ENCODE data around the gene SIGLEC12. TPM values are rescaled to one million over a fixed set of nuclear protein-coding genes. Genes with fewer than 3 reads are reported as not detected.

Gene SIGLEC12
- total RNA-seq, 4 donors from 2014 or later: 0.11 TPM; not detected in 3

DNA sequence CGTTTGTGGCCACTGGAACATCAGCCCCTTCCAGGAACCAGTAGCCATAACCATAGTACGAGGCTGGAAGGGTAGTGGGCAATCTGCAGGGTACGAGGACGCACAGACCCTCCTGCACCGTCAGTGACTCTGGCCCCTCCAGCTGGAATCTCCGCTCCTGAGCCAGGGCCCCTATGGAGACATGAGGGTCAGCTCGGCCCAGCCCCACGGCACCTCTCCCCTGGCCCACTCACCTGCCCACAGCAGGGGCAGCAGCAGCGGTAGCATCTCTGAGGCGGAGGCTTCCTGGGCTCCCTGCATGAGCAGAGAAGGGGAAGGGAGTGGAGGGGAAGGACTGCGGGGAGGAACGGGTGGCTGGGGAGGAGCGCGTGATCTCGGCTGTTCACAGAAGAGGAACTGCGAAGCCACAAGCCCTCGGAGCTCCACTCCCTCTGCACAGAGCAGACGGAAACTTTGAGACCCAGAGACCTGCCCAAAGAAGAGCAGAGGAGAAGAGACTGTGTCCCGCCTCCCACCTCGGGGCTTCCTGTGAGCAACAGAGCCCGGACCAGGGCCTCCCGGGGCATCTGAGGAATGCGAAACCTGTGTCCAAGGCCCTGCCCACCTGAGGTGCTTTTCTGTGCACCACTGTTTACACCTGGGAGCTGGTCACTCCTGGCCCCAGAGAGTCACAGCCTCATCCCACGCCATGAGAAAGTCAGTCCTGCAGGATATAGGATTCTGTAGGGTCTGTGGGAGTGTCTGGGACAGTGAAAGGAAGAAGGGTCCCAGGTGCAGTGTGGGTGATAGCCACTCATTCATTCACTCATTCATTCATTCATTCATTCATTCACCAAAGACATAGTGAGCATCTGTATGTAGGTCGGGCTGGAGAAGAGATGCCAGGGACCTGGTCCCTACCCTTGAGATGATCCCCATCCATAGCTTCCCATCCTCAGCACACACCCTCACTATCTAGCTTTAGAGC lies 30.0 kb upstream of the SIGLEC12 start, which contains the start of gene SIGLEC6:
Gene SIGLEC6, minus strand, starts transcription at position 322 of the 967 bp plus-strand sequence. Its CDS starts 22 bp downstream, at position 300.
- WGBS, 2 donors: 24 to 36% methylated on average over 21 to 25 of the region's 25 CpGs
- peak in 1 of 2 donors; percentile 9 for DNase-seq
- Histone ChIP-seq H3K9me3 (no peaks in the 10 kb centered on the region), H3K4me3 (replicated peaks in 1 of 3) (no peak within 1 kb of the TSS), H3K27me3 (no peaks in the 10 kb centered on the region), H3K36me3 (no peaks in the 10 kb centered on the region), H3K27ac (no peak within 1 kb of the TSS), H3K4me1 (no peaks in the 10 kb centered on the region)
- TF ChIP-seq, protein P1, sequence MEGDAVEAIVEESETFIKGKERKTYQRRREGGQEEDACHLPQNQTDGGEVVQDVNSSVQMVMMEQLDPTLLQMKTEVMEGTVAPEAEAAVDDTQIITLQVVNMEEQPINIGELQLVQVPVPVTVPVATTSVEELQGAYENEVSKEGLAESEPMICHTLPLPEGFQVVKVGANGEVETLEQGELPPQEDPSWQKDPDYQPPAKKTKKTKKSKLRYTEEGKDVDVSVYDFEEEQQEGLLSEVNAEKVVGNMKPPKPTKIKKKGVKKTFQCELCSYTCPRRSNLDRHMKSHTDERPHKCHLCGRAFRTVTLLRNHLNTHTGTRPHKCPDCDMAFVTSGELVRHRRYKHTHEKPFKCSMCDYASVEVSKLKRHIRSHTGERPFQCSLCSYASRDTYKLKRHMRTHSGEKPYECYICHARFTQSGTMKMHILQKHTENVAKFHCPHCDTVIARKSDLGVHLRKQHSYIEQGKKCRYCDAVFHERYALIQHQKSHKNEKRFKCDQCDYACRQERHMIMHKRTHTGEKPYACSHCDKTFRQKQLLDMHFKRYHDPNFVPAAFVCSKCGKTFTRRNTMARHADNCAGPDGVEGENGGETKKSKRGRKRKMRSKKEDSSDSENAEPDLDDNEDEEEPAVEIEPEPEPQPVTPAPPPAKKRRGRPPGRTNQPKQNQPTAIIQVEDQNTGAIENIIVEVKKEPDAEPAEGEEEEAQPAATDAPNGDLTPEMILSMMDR (IDR thresholded peaks at IDR 0.05): no peak
- no peak for TF ChIP-seq POLR2A (IDR thresholded peaks at IDR 0.05)
- intact Hi-C loops (cut with DNase I): no loop called here

DNA sequence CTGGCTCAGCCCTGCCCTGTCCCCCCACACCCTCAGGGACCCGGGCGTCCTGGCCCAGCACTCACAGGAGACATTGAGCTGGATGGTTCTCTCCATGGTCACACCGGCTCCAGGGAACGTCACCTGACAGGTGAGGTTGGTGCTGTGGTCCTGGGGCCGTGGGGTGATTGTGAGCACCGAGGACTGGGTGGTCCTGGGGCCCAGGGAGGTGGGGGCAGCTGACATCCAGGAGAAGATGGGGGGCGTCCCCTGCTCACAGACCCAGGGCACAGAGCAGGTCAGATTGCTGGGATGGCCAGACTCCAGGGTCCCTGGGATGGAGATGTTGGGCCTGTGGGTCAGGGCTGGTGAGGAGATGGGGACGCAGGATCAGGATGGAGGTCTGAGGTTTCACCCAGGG lies 29.0 kb upstream of the SIGLEC12 start:
- no peaks in the 10 kb centered on the region for H3K9me3 ChIP-seq
- intact Hi-C loops (cut with DNase I): no loop called here
- no peaks in the 10 kb centered on the region for H3K27me3 ChIP-seq
- no peak for TF ChIP-seq POLR2A (IDR thresholded peaks at IDR 0.05)
- TF ChIP-seq, protein P1 (IDR thresholded peaks at IDR 0.05): no peak
- H3K27ac ChIP-seq: no peak overlapping the region
- no peak for DNase-seq
- H3K36me3 ChIP-seq: no peaks in the 10 kb centered on the region
- H3K4me1 ChIP-seq: no peaks in the 10 kb centered on the region
- H3K4me3 ChIP-seq (replicated peaks in 1 of 3): no peak overlapping the region
- 90 to 91% methylated on average over 6 to 8 of the region's 8 CpGs for WGBS, 2 donors

DNA sequence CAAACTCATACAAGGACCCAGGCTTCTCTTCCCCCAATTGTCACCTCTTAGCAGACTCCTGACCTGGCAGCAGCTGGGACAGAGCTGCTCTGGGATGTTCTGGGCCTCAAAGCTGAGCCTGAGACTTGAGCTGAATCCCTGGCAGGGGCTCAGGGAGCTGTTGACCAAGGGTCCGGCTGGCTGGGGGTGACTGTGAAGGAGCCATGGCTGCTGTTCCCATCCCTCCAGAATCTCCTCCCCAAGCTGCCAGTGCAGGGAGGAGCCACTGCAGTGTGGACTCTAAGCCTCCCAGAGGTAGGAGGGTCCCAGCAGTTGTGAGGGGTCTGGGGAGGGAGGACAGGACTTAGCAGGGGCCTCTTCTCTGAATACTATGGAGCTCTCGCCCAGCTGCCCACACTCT lies 27.7 kb upstream of the SIGLEC12 start:
- TF ChIP-seq POLR2A (IDR thresholded peaks at IDR 0.05): no peak
- TF ChIP-seq, protein P1 (IDR thresholded peaks at IDR 0.05): no peak
- Histone ChIP-seq H3K36me3 (no peaks in the 10 kb centered on the region), H3K9me3 (no peaks in the 10 kb centered on the region), H3K27me3 (no peaks in the 10 kb centered on the region), H3K4me1 (no peaks in the 10 kb centered on the region), H3K4me3 (replicated peaks in 1 of 3) (no peak overlapping the region), H3K27ac (no peak overlapping the region)
- no peak for DNase-seq
- WGBS, 2 donors: 47 to 73% methylated on average over 2 of the region's 2 CpGs
- intact Hi-C loops (cut with DNase I): no loop called here

DNA sequence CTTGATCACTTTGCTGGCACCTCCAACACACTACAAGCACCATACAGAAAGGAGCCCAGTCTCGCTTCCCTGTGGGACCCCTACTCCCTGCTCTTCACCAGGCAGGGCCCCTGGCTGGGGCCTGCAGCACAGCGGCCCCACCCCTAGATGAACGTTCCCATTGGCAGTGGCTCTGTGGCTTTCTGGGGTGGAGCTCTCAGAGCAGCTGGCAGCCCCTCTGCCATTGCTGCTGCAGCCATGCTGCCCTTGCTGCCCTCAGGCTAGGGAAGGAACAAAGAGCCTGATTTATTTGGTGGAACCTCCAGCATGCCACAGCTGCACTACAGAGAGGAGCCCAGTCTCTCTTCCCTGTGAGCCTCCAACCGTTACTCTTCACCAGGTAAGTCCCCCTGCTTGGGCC lies 24.1 kb upstream of the SIGLEC12 start:
- H3K36me3 ChIP-seq: no peaks in the 10 kb centered on the region
- H3K27ac ChIP-seq: no peak overlapping the region
- no peak for TF ChIP-seq POLR2A (IDR thresholded peaks at IDR 0.05)
- TF ChIP-seq, protein P1 (IDR thresholded peaks at IDR 0.05): no peak
- H3K9me3 ChIP-seq: no peaks in the 10 kb centered on the region
- H3K4me3 ChIP-seq (replicated peaks in 1 of 3): no peak overlapping the region
- no peaks in the 10 kb centered on the region for H3K4me1 ChIP-seq
- DNase-seq: no peak
- no peaks in the 10 kb centered on the region for H3K27me3 ChIP-seq
- intact Hi-C loops (cut with DNase I): no loop called here
- 33 to 58% methylated on average over 1 to 4 of the region's 4 CpGs for WGBS, 2 donors

DNA sequence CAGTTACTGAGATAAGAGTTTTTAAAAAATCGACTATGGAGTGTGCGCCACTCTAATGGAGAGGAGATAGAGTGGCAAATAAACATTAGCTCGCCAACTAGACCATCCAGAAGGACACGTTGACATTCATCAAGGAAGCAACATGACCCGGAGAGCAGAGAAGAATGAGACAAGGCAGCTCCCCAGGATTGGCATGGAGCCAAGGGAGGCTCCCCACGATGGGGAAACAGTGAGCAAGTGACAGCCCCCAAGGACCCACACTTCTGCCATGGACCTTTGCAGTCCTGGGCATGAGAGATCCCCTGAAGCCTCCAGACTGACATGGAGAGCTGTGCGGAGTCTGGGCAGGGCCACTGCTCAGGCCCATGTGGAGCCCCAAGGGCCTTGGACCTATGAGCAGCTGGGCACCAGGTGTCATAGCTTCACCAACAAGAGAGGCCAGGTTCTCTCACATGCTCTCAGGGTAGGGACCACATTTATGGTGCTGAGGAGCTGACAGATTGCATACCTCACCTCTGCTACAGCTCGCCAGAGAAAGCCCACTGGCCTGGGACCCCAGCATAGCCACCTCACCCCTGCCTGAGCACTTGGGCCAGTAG lies 23.2 kb upstream of the SIGLEC12 start:
- no peak for DNase-seq
- H3K4me3 ChIP-seq (replicated peaks in 1 of 3): no peak overlapping the region
- 59 to 69% methylated on average over 7 to 8 of the region's 8 CpGs for WGBS, 2 donors
- H3K9me3 ChIP-seq: no peaks in the 10 kb centered on the region
- H3K36me3 ChIP-seq: no peaks in the 10 kb centered on the region
- intact Hi-C loops (cut with DNase I): no loop called here
- TF ChIP-seq, protein P1 (IDR thresholded peaks at IDR 0.05): no peak
- no peak for TF ChIP-seq POLR2A (IDR thresholded peaks at IDR 0.05)
- no peaks in the 10 kb centered on the region for H3K27me3 ChIP-seq
- no peak overlapping the region for H3K27ac ChIP-seq
- no peaks in the 10 kb centered on the region for H3K4me1 ChIP-seq

Measured in thyroid gland (tissue), 4 donors.